ENCODE data around the gene RNF181.
A peak's percentile ranks its signal among the peaks of the same experiment; 100 is the strongest.

The RNF181 gene

GRCh38 chr2:85595301-85596025, at the start of gene RNF181:
RNF181 (plus strand) TSS chr2:85595745; CDS start chr2:85595764, 19 bp downstream.
- peak; percentile 98 for DNase-seq (ENCODE audit: low read depth, low spot score)
- in situ Hi-C loops (cut with HindIII; ENCODE audit: low sequenced_read_pairs) = no loop called here
- H3K4me3 ChIP-seq (ENCODE audit: low read depth, low read length) = peak within 1 kb of the TSS; percentile 98
- no peak for TF ChIP-seq CTCF (IDR thresholded peaks at IDR 0.05; ENCODE audit: low read depth, low read length)

GRCh38 chr2:85545780-85546240, 49.7 kb upstream of the RNF181 start:
- DNase-seq (ENCODE audit: low read depth, low spot score) = no peak
- in situ Hi-C loops (cut with HindIII; ENCODE audit: low sequenced_read_pairs) = loop anchor here (25.0 kb wide), 1 partner anchor 134 kb away; the partner anchor contains the start of genes CAPG and SH2D6
- TF ChIP-seq CTCF (IDR thresholded peaks at IDR 0.05; ENCODE audit: low read depth, low read length) = no peak
- H3K4me3 ChIP-seq (ENCODE audit: low read depth, low read length) = no peak overlapping the region

GRCh38 chr2:85547089-85547858, 48.3 kb upstream of the RNF181 start:
- no peak for TF ChIP-seq CTCF (IDR thresholded peaks at IDR 0.05; ENCODE audit: low read depth, low read length)
- H3K4me3 ChIP-seq (ENCODE audit: low read depth, low read length) = no peak overlapping the region
- in situ Hi-C loops (cut with HindIII; ENCODE audit: low sequenced_read_pairs) = loop anchor here (25.0 kb wide), 1 partner anchor 135 kb away; the partner anchor contains the start of genes CAPG and SH2D6
- DNase-seq (ENCODE audit: low read depth, low spot score) = no peak

GRCh38 chr2:85547859-85548607, 47.5 kb upstream of the RNF181 start:
- in situ Hi-C loops (cut with HindIII; ENCODE audit: low sequenced_read_pairs) = loop anchor here (25.0 kb wide), 1 partner anchor 136 kb away; the partner anchor contains the start of genes CAPG and SH2D6
- H3K4me3 ChIP-seq (ENCODE audit: low read depth, low read length) = no peak overlapping the region
- TF ChIP-seq CTCF (IDR thresholded peaks at IDR 0.05; ENCODE audit: low read depth, low read length) = no peak
- no peak for DNase-seq (ENCODE audit: low read depth, low spot score)

- TF ChIP-seq CTCF (IDR thresholded peaks at IDR 0.05; ENCODE audit: low read depth, low read length) = no peak
- in situ Hi-C loops (cut with HindIII; ENCODE audit: low sequenced_read_pairs) = loop anchor here (25.0 kb wide), 1 partner anchor 136 kb away; the partner anchor contains the start of genes CAPG and SH2D6
- no peak overlapping the region for H3K4me3 ChIP-seq (ENCODE audit: low read depth, low read length)
Observed at GRCh38 chr2:85548608-85548900, 47.0 kb upstream of the RNF181 start.

GRCh38 chr2:85549095-85549494, 46.5 kb upstream of the RNF181 start:
- no peak overlapping the region for H3K4me3 ChIP-seq (ENCODE audit: low read depth, low read length)
- DNase-seq (ENCODE audit: low read depth, low spot score) = no peak
- in situ Hi-C loops (cut with HindIII; ENCODE audit: low sequenced_read_pairs) = loop anchor here (25.0 kb wide), 1 partner anchor 137 kb away; the partner anchor contains the start of genes CAPG and SH2D6
- no peak for TF ChIP-seq CTCF (IDR thresholded peaks at IDR 0.05; ENCODE audit: low read depth, low read length)

More at GRCh38 chr2:85548608-85548900, 47.0 kb upstream of the RNF181 start:
- no peak for DNase-seq (ENCODE audit: low read depth, low spot score)
